Ovary (tissue), 9 donors: ENCODE measurements around the gene PSRC1. TPM values are rescaled to one million over a fixed set of nuclear protein-coding genes. Genes with fewer than 3 reads are reported as not detected.

Experiments used
- DNase-seq, 5 donors: peaks; one replicate each; pipeline ENCODE4 v3.0.0-alpha.2; 2019 to 2020
- H3K27ac ChIP-seq, 2 donors: fragments of 200-600 bp; one replicate each; pipeline versions ENCODE4 v1.5.1 to v1.8.0; 2019 to 2022
- H3K27me3 ChIP-seq: fragments of 200-600 bp; one replicate; pipeline ENCODE4 v1.8.0; 2022
- H3K36me3 ChIP-seq: fragments of 200-600 bp; sonication (generic); one replicate; pipeline ENCODE4 v1.5.1; 2019
- H3K4me1 ChIP-seq: one replicate; pipeline ENCODE4 v1.8.1; 2013; ENCODE audit warnings: mild to moderate bottlenecking, moderate library complexity; ENCODE audit not compliant: insufficient read depth
- H3K4me3 ChIP-seq: fragments of 200-600 bp; sonication (generic); one replicate; pipeline ENCODE4 v1.5.1; 2017
- H3K9me3 ChIP-seq, 2 donors: fragments of 200-600 bp in 1 of 2; sonication (generic) in 1 of 2; one replicate each; pipeline versions ENCODE4 v1.5.1 to v1.8.1; 2013 to 2019; ENCODE audit warnings: mild to moderate bottlenecking in 1 of 2, moderate library complexity in 1 of 2
- CTCF ChIP-seq, 3 donors: fragments of 450-650 bp in 2 of 3; fragments of 200-600 bp in 1 of 3; IDR thresholded peaks; one replicate each; pipeline versions ENCODE4 v1.5.1 to v1.8.0; 2016 to 2022; ENCODE audit warnings: antibody characterized with exemption in 3 of 3, mild to moderate bottlenecking in 1 of 3
- EP300 ChIP-seq: sonication (generic); formaldehyde crosslinking; IDR thresholded peaks from one replicate; pipeline ENCODE4 v1.6.1; 2017; ENCODE audit warnings: antibody characterized with exemption
- POLR2A ChIP-seq: fragments of 450-650 bp; IDR thresholded peaks from one replicate; pipeline ENCODE4 v1.6.1; 2017; ENCODE audit warnings: antibody characterized with exemption, mild to moderate bottlenecking, moderate library complexity
- WGBS, 3 donors: extraction: QIAGEN DNeasy Blood & Tissue Kit in 1 of 3; methylation state at CpG; one replicate each; pipeline versions ENCODE4 v1.1.5 to v1.1.7; 2013 to 2017; 5-methylcytosine and 5-hydroxymethylcytosine counted together
- intact Hi-C, 4 donors: fragments of 100-400 bp; cut with DNase I; formaldehyde crosslinking; loops; one replicate each; pipeline versions ENCODE4 v1.11.0 to v1.15.1; 2022 to 2023
- polyA plus RNA-seq, 2 donors: library from polyadenylated mRNA; stranded (reverse); fragments of 200-250 nt in 1 of 2; fragments of 350-450 nt in 1 of 2; fragmentation: Illumina TruSeq in 1 of 2; extraction: RNeasy Lipid Tissue Mini Kit (QIAGEN cat#74804) in 1 of 2; gene quantifications; one replicate each; pipeline ENCODE4 v1.2.3, GENCODE V29; 2013 to 2014
- total RNA-seq, 7 donors: library from RNA; depleted of rRNA in 2 of 7; stranded (reverse); fragments of >200 nt in 2 of 7; fragmentation: NEBNext Ultra II Directional in 3 of 7; extraction: Animal tissue kit (Norgen Biotek cat#: 25700) in 3 of 7; gene quantifications; one replicate each; pipeline versions ENCODE4 v1.1.0 to v1.2.4, GENCODE V29; 2016 to 2023
- donor health status: DM: no; HTN: no; CAD: no; lungs with moderate emphysema.
- donor health status: DM: no; HTN: no; CAD: no.
- donor health status: Bipolar disorder and iron deficiency.
- donor health status: DM: yes; HTN: yes; CAD: no.
- donor health status: DM: no; HTN: no; CAD: no.
- donor health status: DM: yes; HTN: yes; CAD: no.

Gene PSRC1
- total and polyA plus RNA-seq, 9 donors = 1.0 to 8.1 (median 5.3) TPM

GRCh38 chr1:109299558-109300343 lies 16.8 kb upstream of the PSRC1 start:
- no peaks in the 10 kb centered on the region for H3K27me3 ChIP-seq
- no peak overlapping the region for H3K27ac ChIP-seq
- H3K4me3 ChIP-seq = no peak overlapping the region
- DNase-seq = no peak
- intact Hi-C loops = no loop called here
- H3K36me3 ChIP-seq = no peaks in the 10 kb centered on the region
- H3K4me1 ChIP-seq = peaks cover 1% of the 10 kb centered on the region
- no peak for TF ChIP-seq POLR2A
- 61 to 69% (median 65%) methylated on average over 20 of the region's 20 CpGs for WGBS, 3 donors
- H3K9me3 ChIP-seq = no peaks in the 10 kb centered on the region

DNA sequence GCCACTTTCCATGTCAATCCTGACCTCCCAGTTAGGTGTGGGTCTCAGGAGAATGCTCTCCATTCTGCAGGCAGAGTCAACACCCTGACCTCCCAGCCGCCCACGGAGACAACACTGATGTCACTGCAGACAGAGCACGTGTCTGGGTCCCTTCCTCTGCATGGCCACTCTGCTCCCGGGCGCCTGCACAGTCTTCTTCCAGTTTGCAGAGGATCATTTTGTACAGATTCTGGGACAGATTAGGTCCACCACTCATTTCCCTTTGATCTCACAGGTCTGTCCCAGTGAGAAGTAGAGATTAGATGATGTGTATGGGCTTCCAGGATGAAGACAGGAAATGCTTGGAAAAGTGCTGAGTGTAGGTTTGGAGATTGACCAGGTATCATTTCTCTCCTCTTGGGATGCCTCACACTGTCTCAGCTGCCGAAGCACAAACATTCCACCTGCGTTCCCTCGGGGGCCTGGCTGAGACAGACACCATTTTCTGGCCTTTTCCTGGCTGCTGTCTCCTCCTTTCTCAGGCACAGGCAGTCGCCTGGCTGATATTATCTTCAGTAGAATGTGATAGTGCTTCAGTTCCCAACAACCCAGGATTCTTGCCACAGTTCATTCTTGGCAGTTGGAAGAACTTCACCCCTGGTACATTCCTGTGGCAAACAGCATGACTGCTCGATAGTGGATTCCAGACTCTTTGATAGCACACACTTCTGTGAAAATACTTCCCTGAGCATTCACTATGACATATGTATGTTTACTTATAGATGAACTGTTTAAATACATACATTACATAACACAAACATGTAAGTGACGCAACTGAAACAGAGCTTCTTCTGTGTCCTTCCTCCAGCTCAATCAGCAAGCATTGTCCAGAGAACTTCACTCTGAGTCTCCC lies 16.0 kb upstream of the PSRC1 start:
- DNase-seq = no peak
- intact Hi-C loops = no loop called here
- WGBS, 3 donors = 22 to 32% (median 32%) methylated on average over 11 of the region's 11 CpGs

GRCh38 chr1:109296782-109297181 lies 13.8 kb upstream of the PSRC1 start:
- DNase-seq = no peak
- Histone ChIP-seq H3K4me3 (no peak overlapping the region), H3K4me1 (peaks cover 1% of the 10 kb centered on the region), H3K27ac (no peak overlapping the region), H3K27me3 (no peaks in the 10 kb centered on the region), H3K9me3 (no peaks in the 10 kb centered on the region), H3K36me3 (no peaks in the 10 kb centered on the region)
- TF ChIP-seq EP300 = no peak
- TF ChIP-seq POLR2A = no peak
- intact Hi-C loops = no loop called here
- WGBS, 3 donors = 89 to 92% (median 92%) methylated on average over 16 of the region's 16 CpGs

More for the DNA sequence above, 16.0 kb upstream of the PSRC1 start:
- Histone ChIP-seq H3K36me3 (no peaks in the 10 kb centered on the region), H3K27me3 (no peaks in the 10 kb centered on the region), H3K27ac (no peak overlapping the region), H3K4me1 (peaks cover 1% of the 10 kb centered on the region), H3K9me3 (no peaks in the 10 kb centered on the region), H3K4me3 (no peak overlapping the region)
- TF ChIP-seq POLR2A (no peak), EP300 (no peak), CTCF (IDR thresholded peaks at IDR 0.05) (no peak)

- no peak for DNase-seq
- intact Hi-C loops = no loop called here
- peaks cover 1% of the 10 kb centered on the region for H3K4me1 ChIP-seq
- WGBS, 3 donors = 78 to 80% (median 80%) methylated on average over 12 of the region's 12 CpGs
- H3K27me3 ChIP-seq = no peaks in the 10 kb centered on the region
- TF ChIP-seq EP300 (no peak), POLR2A (no peak), CTCF (IDR thresholded peaks at IDR 0.05) (no peak)
- H3K36me3 ChIP-seq = no peaks in the 10 kb centered on the region
- H3K27ac ChIP-seq = no peak overlapping the region
- no peak overlapping the region for H3K4me3 ChIP-seq
- no peaks in the 10 kb centered on the region for H3K9me3 ChIP-seq
Measured at GRCh38 chr1:109295712-109296415, 12.9 kb upstream of the PSRC1 start.

- H3K27me3 ChIP-seq = no peaks in the 10 kb centered on the region
- WGBS, 3 donors = 73 to 79% (median 76%) methylated on average over 4 of the region's 4 CpGs
- no peak for DNase-seq
- H3K4me1 ChIP-seq = peaks cover 1% of the 10 kb centered on the region
- H3K36me3 ChIP-seq = no peaks in the 10 kb centered on the region
- no peak overlapping the region for H3K27ac ChIP-seq
- no peaks in the 10 kb centered on the region for H3K9me3 ChIP-seq
- TF ChIP-seq CTCF (IDR thresholded peaks at IDR 0.05) = no peak
- TF ChIP-seq EP300 = no peak
- TF ChIP-seq POLR2A = no peak
- no peak overlapping the region for H3K4me3 ChIP-seq
- intact Hi-C loops = no loop called here
Measured at GRCh38 chr1:109294481-109294880, 11.5 kb upstream of the PSRC1 start.
